Lung (tissue), 12 donors: Measurements from ENCODE around the gene AIF1. TPM values are rescaled to one million over a fixed set of nuclear protein-coding genes. Genes with fewer than 3 reads are reported as not detected.

Experiments used
- ATAC-seq: fragments of 200-7000 bp; cut with Tn5 transposase; one replicate; pipeline ENCODE4 v1.9.1; 2020; ENCODE audit warnings: moderate number of reproducible peaks; ENCODE audit not compliant: insufficient read depth, low FRiP score
- DNase-seq, 3 donors: peaks; one replicate each; pipeline ENCODE4 v3.0.0-alpha.2; 2013 to 2017
- H3K27ac ChIP-seq, 2 donors: one replicate each; pipeline ENCODE4 v1.5.1; 2013; ENCODE audit warnings: mild to moderate bottlenecking in 2 of 2, moderate library complexity in 2 of 2, control low read depth in 1 of 2, inconsistent platforms in 1 of 2, low read depth in 1 of 2, low read length in 1 of 2
- H3K27me3 ChIP-seq, 3 donors: one replicate each; pipeline ENCODE4 v1.5.1; 2013; ENCODE audit warnings: low read length in 2 of 3; ENCODE audit not compliant: control insufficient read depth in 3 of 3, insufficient read depth in 3 of 3
- H3K36me3 ChIP-seq, 4 donors: one replicate each; pipeline ENCODE4 v1.5.1; 2013; ENCODE audit warnings: low read length in 4 of 4, mild to moderate bottlenecking in 1 of 4, moderate library complexity in 1 of 4; ENCODE audit not compliant: control insufficient read depth in 4 of 4, insufficient read depth in 4 of 4
- H3K4me1 ChIP-seq, 5 donors: one replicate each; pipeline ENCODE4 v1.5.1; 2013; ENCODE audit warnings: low read length in 5 of 5, mild to moderate bottlenecking in 2 of 5, moderate library complexity in 1 of 5; ENCODE audit not compliant: control insufficient read depth in 5 of 5, insufficient read depth in 5 of 5
- H3K4me3 ChIP-seq: one replicate; pipeline ENCODE4 v1.5.1; 2013; ENCODE audit warnings: mild to moderate bottlenecking, control low read depth, moderate library complexity
- H3K9ac ChIP-seq, 2 donors: one replicate each; pipeline ENCODE4 v1.5.1; 2013; ENCODE audit warnings: low read length in 2 of 2, control low read depth in 1 of 2; ENCODE audit not compliant: insufficient read depth in 1 of 2
- H3K9me3 ChIP-seq, 4 donors: one replicate each; pipeline ENCODE4 v1.5.1; 2013; ENCODE audit warnings: low read length in 3 of 4, mild to moderate bottlenecking in 1 of 4, moderate library complexity in 1 of 4; ENCODE audit not compliant: control insufficient read depth in 4 of 4, insufficient read depth in 3 of 4
- WGBS, 2 donors: extraction: QIAGEN DNeasy Blood & Tissue Kit; methylation state at CpG; one replicate each; pipeline ENCODE4 v1.1.7; 2013; 5-methylcytosine and 5-hydroxymethylcytosine counted together
- polyA plus RNA-seq, 2 donors: library from polyadenylated mRNA; stranded (reverse); fragments of 200-250 nt; gene quantifications; one replicate each; pipeline ENCODE4 v1.2.1, GENCODE V29; 2013
- total RNA-seq, 2 donors: library from RNA; depleted of rRNA in 1 of 2; stranded (reverse); fragments of >200 nt in 1 of 2; gene quantifications; one replicate each; pipeline ENCODE4 v1.2.1, GENCODE V29; 2014 to 2021
- TF ChIP-seq, protein P1 (sequence below): IDR thresholded peaks from 2 replicates; pipeline ENCODE4 v1.5.1; 2012; ENCODE audit warnings: mild to moderate bottlenecking; ENCODE audit errors: control extremely low read depth, extremely low read depth
- donor health status: control.
- donor health status: control.
- donor health status: Bipolar disorder and iron deficiency.
- donor health status: healthy.
- donor health status: DM: yes; HTN: yes; CAD: no.

The AIF1 gene
- total and polyA plus RNA-seq, 4 donors, result 38.7 to 345 (median 88.0) TPM

DNA sequence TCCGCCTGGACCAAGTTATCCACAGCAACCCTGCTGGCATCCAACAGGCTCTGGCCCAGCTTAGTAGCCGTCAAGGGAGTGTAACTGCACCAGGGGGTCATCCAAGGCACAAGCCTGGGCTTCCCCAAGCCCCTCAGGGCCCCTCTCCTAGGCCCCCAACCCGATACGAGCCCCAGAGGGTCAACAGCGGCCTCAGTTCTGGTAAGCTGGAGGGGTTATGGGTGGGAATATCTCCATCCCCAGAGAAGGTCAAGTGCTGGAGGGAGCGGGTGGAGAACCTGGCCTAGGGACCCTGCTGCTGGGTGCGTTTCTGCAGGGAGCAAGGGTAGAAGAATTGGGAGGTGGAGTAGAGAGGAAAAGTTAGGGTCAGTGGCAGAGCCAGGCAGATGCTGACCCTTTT is 18.4 kb downstream of the AIF1 start:
- TF ChIP-seq, protein P1, sequence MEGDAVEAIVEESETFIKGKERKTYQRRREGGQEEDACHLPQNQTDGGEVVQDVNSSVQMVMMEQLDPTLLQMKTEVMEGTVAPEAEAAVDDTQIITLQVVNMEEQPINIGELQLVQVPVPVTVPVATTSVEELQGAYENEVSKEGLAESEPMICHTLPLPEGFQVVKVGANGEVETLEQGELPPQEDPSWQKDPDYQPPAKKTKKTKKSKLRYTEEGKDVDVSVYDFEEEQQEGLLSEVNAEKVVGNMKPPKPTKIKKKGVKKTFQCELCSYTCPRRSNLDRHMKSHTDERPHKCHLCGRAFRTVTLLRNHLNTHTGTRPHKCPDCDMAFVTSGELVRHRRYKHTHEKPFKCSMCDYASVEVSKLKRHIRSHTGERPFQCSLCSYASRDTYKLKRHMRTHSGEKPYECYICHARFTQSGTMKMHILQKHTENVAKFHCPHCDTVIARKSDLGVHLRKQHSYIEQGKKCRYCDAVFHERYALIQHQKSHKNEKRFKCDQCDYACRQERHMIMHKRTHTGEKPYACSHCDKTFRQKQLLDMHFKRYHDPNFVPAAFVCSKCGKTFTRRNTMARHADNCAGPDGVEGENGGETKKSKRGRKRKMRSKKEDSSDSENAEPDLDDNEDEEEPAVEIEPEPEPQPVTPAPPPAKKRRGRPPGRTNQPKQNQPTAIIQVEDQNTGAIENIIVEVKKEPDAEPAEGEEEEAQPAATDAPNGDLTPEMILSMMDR, result no peak
- Histone ChIP-seq H3K9me3 (no peaks in the 10 kb centered on the region), H3K9ac (no peak overlapping the region), H3K4me3 (no peak overlapping the region), H3K27ac (no peak overlapping the region), H3K4me1 (no peaks in the 10 kb centered on the region), H3K36me3 (peaks cover 55 to 83% (median 63%) of the 10 kb centered on the region in 4 donors), H3K27me3 (no peaks in the 10 kb centered on the region)
- DNase-seq (no peak), ATAC-seq (no peak)
- 93 to 98% methylated on average over 7 of the region's 7 CpGs for WGBS, 2 donors

GRCh38 chr6:31634131-31634530 is 19.1 kb downstream of the AIF1 start:
- H3K9me3 ChIP-seq, result no peaks in the 10 kb centered on the region
- no peak for DNase-seq
- TF ChIP-seq, protein P1, result no peak
- no peaks in the 10 kb centered on the region for H3K27me3 ChIP-seq
- no peak overlapping the region for H3K9ac ChIP-seq
- H3K4me1 ChIP-seq, result no peaks in the 10 kb centered on the region
- H3K27ac ChIP-seq, result no peak overlapping the region
- WGBS, 2 donors, result 94 to 97% methylated on average over 3 of the region's 3 CpGs
- H3K36me3 ChIP-seq, result peaks cover 50 to 82% (median 60%) of the 10 kb centered on the region in 4 donors
- H3K4me3 ChIP-seq, result no peak overlapping the region
- no peak for ATAC-seq

DNA sequence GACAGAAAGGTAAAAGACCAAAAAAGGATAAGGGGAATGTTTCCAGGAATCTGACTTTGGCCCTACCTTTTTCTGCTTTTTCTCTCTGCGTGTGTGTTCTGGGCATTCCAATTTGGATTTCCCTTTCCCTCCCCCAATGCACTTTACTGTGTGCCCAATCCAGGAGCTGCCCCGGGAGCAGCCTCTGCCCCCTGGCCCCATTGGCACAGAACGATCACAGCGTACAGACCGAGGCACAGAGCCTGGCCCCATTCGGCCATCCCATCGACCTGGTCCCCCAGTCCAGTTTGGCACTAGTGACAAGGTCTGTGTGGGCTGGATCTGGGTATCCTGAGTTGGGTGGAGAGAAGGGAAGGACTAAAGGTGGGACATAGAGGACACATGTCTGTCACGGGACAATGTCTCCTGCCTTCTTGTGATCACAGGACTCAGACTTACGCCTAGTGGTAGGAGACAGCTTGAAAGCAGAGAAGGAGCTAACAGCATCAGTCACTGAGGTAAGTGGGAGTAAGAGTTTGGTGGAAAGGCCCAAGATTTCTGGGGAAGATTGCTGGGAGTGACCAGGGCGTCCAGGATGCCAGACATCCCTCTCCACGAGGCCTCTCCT is 20.0 kb downstream of the AIF1 start:
- Histone ChIP-seq H3K27ac (no peak overlapping the region), H3K9me3 (no peaks in the 10 kb centered on the region), H3K4me3 (no peak overlapping the region), H3K4me1 (no peaks in the 10 kb centered on the region), H3K27me3 (no peaks in the 10 kb centered on the region), H3K9ac (no peak overlapping the region), H3K36me3 (peaks cover 55 to 83% (median 61%) of the 10 kb centered on the region in 4 donors)
- ATAC-seq (no peak), DNase-seq (no peak)
- WGBS, 2 donors, result 87 to 90% methylated on average over 11 of the region's 11 CpGs
- TF ChIP-seq, protein P1, result no peak
